ENCODE data around the gene CA7.

CA7 gene

DNA sequence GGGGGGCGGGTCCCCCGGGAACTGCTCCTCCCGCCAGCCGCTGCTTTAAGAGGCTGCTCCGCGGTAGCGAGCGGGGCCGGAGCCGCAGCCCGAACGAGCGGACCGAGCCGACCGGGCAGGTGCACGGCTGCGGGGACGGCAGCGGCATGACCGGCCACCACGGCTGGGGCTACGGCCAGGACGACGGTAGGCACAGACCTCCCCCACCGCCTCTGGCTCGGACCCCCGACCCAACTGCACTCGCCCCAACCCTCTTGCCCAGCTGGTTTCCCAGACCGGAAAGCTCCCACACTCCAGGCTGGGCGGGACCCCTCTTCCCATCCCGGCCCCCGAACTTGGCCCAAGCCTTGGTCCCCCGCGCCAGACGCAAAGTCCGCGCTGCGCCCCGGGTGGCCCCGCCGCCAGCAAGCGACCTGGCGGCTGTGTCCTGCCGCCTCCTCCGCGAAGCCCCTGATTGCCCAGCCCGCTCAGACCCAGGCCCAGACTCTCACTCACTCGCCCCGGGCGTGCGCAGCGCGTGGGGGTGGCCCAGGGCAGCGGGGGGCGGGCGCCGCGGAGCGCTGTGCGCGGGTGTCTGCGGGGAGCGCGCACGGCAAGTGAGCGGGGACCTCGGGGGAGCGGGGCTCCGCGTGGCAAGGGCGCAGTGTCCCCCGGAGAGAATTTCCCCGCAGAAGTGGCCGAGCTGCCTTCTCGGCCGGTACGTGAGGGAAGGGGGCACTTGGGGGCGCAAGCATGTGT is at the start of gene CA7:
CA7 (plus strand) TSS at position 73 of the 738 bp plus-strand sequence; CDS start at position 147, 74 bp downstream.
- H3K27me3 ChIP-seq (ENCODE audit: control insufficient read depth in 2 of 2, insufficient read depth in 2 of 2, low read length in 2 of 2), result peaks cover 9 to 19% of the 10 kb centered on the region in 2 donors
- no peaks in the 10 kb centered on the region for H3K36me3 ChIP-seq (ENCODE audit: control insufficient read depth in 2 of 2, insufficient read depth in 2 of 2, low read length in 2 of 2)
- peak within 1 kb of the TSS in 1 of 2 donors; percentile 54 for H3K9ac ChIP-seq (ENCODE audit: low read depth in 1 of 2, low read length in 2 of 2)
- no peak within 1 kb of the TSS for H3K27ac ChIP-seq (ENCODE audit: low read depth in 2 of 2, low read length in 2 of 2)
- H3K4me1 ChIP-seq (ENCODE audit: control insufficient read depth in 2 of 2, insufficient read depth in 2 of 2, low read length in 2 of 2), result peaks cover 4 to 12% of the 10 kb centered on the region in 2 donors
- no peaks in the 10 kb centered on the region for H3K9me3 ChIP-seq (ENCODE audit: control insufficient read depth in 2 of 2, low read length in 2 of 2)
- H3K4me3 ChIP-seq (ENCODE audit: low read length in 2 of 2), result peak within 1 kb of the TSS; percentile 50 to 55

DNA sequence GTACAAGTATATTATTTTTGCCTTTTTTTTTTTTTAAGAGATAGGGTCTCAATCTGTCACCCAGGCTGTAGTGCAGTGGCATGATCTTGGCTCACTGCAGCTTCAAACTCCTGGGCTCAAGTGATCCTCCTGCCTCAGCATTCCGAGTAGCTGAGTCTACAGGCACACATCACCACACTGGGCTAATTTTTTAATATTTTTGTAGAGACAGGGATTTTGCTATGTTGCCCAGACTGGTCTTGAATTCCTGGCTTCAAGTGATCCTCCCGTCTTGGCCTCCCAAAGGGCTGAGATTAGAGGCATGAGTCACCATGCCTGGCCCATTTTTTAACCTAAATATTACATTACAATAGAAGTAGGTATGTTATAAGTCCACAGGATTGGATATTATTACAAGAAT is 46.1 kb upstream of the CA7 start:
- no peak overlapping the region for H3K4me3 ChIP-seq (ENCODE audit: low read length in 2 of 2)

DNA sequence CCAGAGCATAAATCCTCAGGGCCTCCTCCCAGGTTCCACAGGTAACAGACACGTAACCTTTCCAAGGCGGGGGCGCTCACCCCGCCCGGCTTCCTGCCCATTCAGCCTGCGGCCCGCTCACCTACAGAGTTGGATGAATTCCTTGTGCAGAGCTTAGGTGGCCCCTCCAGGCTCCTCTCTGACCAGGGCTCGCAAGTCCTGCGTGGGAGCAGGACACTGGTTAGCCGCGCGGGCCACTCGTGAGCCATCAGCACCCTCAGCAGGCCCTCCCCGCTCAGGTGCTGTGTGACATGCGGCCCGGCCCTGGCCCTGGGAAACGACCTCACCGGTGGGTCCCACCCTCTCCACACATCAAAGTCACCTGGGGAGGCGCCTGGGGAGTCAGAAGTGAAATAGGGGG is 43.4 kb upstream of the CA7 start:
- Histone ChIP-seq H3K27me3 (ENCODE audit: control insufficient read depth in 2 of 2, insufficient read depth in 2 of 2, low read length in 2 of 2) (no peaks in the 10 kb centered on the region), H3K27ac (ENCODE audit: low read depth in 2 of 2, low read length in 2 of 2) (no peak overlapping the region), H3K4me1 (ENCODE audit: control insufficient read depth in 2 of 2, insufficient read depth in 2 of 2, low read length in 2 of 2) (no peaks in the 10 kb centered on the region), H3K36me3 (ENCODE audit: control insufficient read depth in 2 of 2, insufficient read depth in 2 of 2, low read length in 2 of 2) (peaks cover 21 to 26% of the 10 kb centered on the region in 2 donors), H3K9ac (ENCODE audit: low read depth in 1 of 2, low read length in 2 of 2) (no peak overlapping the region), H3K4me3 (ENCODE audit: low read length in 2 of 2) (no peak overlapping the region), H3K9me3 (ENCODE audit: control insufficient read depth in 2 of 2, low read length in 2 of 2) (no peaks in the 10 kb centered on the region)

More for the DNA sequence above, 46.1 kb upstream of the CA7 start:
- no peak overlapping the region for H3K9ac ChIP-seq (ENCODE audit: low read depth in 1 of 2, low read length in 2 of 2)
- no peak overlapping the region for H3K27ac ChIP-seq (ENCODE audit: low read depth in 2 of 2, low read length in 2 of 2)
- H3K9me3 ChIP-seq (ENCODE audit: control insufficient read depth in 2 of 2, low read length in 2 of 2), result no peaks in the 10 kb centered on the region
- no peaks in the 10 kb centered on the region for H3K4me1 ChIP-seq (ENCODE audit: control insufficient read depth in 2 of 2, insufficient read depth in 2 of 2, low read length in 2 of 2)
- peaks cover 5 to 6% of the 10 kb centered on the region in 2 donors for H3K36me3 ChIP-seq (ENCODE audit: control insufficient read depth in 2 of 2, insufficient read depth in 2 of 2, low read length in 2 of 2)
- no peaks in the 10 kb centered on the region for H3K27me3 ChIP-seq (ENCODE audit: control insufficient read depth in 2 of 2, insufficient read depth in 2 of 2, low read length in 2 of 2)

DNA sequence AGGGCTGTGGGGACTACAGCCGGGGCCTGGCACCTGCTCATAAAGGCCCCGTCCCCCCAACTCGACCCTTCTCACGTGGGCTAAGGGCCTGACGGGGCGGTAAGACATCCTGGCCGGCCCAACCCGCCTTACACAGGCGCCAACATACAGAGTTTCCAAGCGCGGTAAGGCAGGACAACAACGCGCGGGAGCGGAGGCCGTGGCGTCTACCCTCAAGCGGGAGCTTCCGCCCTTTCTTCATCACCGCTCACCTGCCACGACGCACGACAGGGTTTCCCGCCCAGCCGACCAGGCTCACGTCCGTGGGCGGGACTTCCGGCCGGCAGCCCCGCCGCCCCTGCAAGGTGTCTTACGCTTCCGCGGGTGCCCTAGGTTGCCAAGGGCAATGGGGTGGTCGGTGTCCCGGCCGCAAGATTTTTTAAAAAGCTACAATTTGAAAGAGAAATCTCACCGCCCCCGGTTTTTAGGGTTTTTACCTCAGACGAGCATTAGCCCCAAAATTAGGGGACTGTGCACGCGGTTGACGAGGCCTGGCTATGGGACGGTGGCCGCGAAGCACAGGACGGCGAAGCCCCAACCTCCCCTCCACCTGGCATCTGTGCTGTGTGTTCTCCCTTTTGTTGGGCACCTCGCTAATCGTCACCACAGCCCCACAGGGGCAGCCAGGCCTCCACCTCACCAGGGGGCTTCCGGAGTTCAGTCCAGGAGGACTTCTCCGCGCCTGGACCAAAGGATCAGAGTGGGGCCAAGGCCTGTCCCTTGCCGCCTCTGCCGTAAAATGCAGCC is 42.7 kb upstream of the CA7 start, which contains the start of gene TERB1:
TERB1 (minus strand) TSS at position 265 of the 786 bp plus-strand sequence. CDS start 4,786 bp downstream, outside the sequence.
- Histone ChIP-seq H3K9me3 (ENCODE audit: control insufficient read depth in 2 of 2, low read length in 2 of 2) (no peaks in the 10 kb centered on the region), H3K27ac (ENCODE audit: low read depth in 2 of 2, low read length in 2 of 2) (no peak within 1 kb of the TSS), H3K27me3 (ENCODE audit: control insufficient read depth in 2 of 2, insufficient read depth in 2 of 2, low read length in 2 of 2) (no peaks in the 10 kb centered on the region), H3K9ac (ENCODE audit: low read depth in 1 of 2, low read length in 2 of 2) (no peak within 1 kb of the TSS), H3K4me1 (ENCODE audit: control insufficient read depth in 2 of 2, insufficient read depth in 2 of 2, low read length in 2 of 2) (no peaks in the 10 kb centered on the region), H3K4me3 (ENCODE audit: low read length in 2 of 2) (no peak within 1 kb of the TSS), H3K36me3 (ENCODE audit: control insufficient read depth in 2 of 2, insufficient read depth in 2 of 2, low read length in 2 of 2) (peaks cover 21 to 32% of the 10 kb centered on the region in 2 donors)

DNA sequence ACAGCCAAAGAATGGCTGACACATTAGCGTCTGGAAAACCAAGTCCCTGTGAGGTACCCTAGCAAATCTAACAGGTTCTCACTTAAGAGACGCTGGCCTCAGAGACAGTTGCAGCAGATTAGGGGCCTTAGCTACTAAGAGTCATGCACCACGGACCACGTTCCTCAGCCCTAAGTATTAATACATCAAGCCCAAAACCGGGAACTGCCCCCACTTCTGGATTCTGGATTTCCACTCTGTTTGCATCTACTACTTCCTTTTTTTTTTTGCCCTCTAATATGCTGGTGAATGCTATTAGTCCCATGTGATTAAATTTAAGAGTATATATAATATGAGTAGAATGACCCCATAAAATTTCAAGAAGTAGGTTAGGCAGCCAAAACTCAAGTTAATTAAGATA is 42.1 kb upstream of the CA7 start:
- H3K4me1 ChIP-seq (ENCODE audit: control insufficient read depth in 2 of 2, insufficient read depth in 2 of 2, low read length in 2 of 2), result no peaks in the 10 kb centered on the region
- no peaks in the 10 kb centered on the region for H3K9me3 ChIP-seq (ENCODE audit: control insufficient read depth in 2 of 2, low read length in 2 of 2)
- peaks cover 21 to 37% of the 10 kb centered on the region in 2 donors for H3K36me3 ChIP-seq (ENCODE audit: control insufficient read depth in 2 of 2, insufficient read depth in 2 of 2, low read length in 2 of 2)
- H3K4me3 ChIP-seq (ENCODE audit: low read length in 2 of 2), result no peak overlapping the region
- H3K27me3 ChIP-seq (ENCODE audit: control insufficient read depth in 2 of 2, insufficient read depth in 2 of 2, low read length in 2 of 2), result no peaks in the 10 kb centered on the region
- no peak overlapping the region for H3K27ac ChIP-seq (ENCODE audit: low read depth in 2 of 2, low read length in 2 of 2)
- H3K9ac ChIP-seq (ENCODE audit: low read depth in 1 of 2, low read length in 2 of 2), result no peak overlapping the region

DNA sequence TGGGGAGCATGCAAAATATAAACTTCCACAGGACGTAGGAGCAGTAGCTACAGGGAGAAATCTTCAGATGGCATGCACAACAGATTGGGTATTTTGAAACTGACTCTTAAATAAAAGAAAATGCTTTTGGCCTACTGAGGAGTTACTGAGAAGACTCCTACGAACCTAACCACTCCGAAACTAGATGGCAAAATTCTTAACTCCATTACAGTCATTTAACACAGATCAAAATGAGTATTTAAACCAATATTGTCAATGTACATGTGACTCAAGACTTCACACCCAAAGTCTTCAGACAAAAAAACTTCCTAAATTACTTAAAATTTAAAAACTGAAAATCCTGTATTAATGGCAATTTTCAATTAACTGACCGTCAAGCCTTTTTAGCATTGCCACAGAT is 34.4 kb upstream of the CA7 start:
- no peak overlapping the region for H3K4me3 ChIP-seq (ENCODE audit: low read length in 2 of 2)
- H3K9ac ChIP-seq (ENCODE audit: low read depth in 1 of 2, low read length in 2 of 2), result no peak overlapping the region
- H3K27ac ChIP-seq (ENCODE audit: low read depth in 2 of 2, low read length in 2 of 2), result no peak overlapping the region
- H3K4me1 ChIP-seq (ENCODE audit: control insufficient read depth in 2 of 2, insufficient read depth in 2 of 2, low read length in 2 of 2), result no peaks in the 10 kb centered on the region
- H3K27me3 ChIP-seq (ENCODE audit: control insufficient read depth in 2 of 2, insufficient read depth in 2 of 2, low read length in 2 of 2), result no peaks in the 10 kb centered on the region
- H3K36me3 ChIP-seq (ENCODE audit: control insufficient read depth in 2 of 2, insufficient read depth in 2 of 2, low read length in 2 of 2), result peaks cover 34 to 68% of the 10 kb centered on the region in 2 donors
- no peaks in the 10 kb centered on the region for H3K9me3 ChIP-seq (ENCODE audit: control insufficient read depth in 2 of 2, low read length in 2 of 2)

DNA sequence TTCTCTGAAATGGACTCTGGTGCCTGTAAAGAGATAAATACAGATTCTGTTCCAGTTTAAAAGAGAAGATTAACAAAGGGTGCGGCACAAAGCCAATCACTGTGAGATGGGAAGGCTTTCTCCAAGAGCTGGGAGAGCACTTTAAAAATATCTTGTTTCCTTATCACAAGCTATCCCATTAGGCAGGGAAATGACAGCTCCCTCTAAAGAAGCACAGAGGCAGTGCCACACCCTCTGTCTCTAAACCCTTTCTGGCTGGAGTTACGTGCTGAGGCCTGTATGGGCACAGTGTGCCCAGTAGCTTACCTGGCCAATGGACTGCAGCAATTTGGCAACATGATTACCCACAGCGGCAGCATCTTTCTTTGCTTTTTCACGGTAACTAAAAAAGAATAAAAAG is 33.8 kb upstream of the CA7 start:
- H3K9ac ChIP-seq (ENCODE audit: low read depth in 1 of 2, low read length in 2 of 2), result no peak overlapping the region
- H3K4me3 ChIP-seq (ENCODE audit: low read length in 2 of 2), result no peak overlapping the region
- no peaks in the 10 kb centered on the region for H3K4me1 ChIP-seq (ENCODE audit: control insufficient read depth in 2 of 2, insufficient read depth in 2 of 2, low read length in 2 of 2)
- H3K9me3 ChIP-seq (ENCODE audit: control insufficient read depth in 2 of 2, low read length in 2 of 2), result no peaks in the 10 kb centered on the region
- no peaks in the 10 kb centered on the region for H3K27me3 ChIP-seq (ENCODE audit: control insufficient read depth in 2 of 2, insufficient read depth in 2 of 2, low read length in 2 of 2)
- H3K27ac ChIP-seq (ENCODE audit: low read depth in 2 of 2, low read length in 2 of 2), result no peak overlapping the region
- H3K36me3 ChIP-seq (ENCODE audit: control insufficient read depth in 2 of 2, insufficient read depth in 2 of 2, low read length in 2 of 2), result peaks cover 28 to 65% of the 10 kb centered on the region in 2 donors

DNA sequence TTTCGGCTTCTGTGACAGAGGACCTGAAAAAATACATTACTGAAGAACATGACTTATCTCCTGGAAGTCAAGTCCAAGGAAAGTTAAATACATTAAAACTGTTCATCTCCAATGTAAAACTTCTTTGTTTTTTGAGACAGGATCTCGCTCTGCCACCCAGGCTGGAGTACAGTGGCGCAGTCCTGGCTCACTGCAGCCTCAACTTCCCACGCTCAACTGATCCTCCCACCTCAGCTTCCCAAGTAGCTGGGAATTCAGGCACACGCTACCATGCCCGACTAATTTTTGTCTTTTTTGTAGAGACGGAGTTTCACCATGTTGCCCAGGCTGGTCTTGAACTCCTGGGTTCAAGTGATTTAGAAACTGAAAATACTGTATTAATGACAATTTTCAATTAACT is 33.2 kb upstream of the CA7 start:
- Histone ChIP-seq H3K4me3 (ENCODE audit: low read length in 2 of 2) (no peak overlapping the region), H3K4me1 (ENCODE audit: control insufficient read depth in 2 of 2, insufficient read depth in 2 of 2, low read length in 2 of 2) (no peaks in the 10 kb centered on the region), H3K27ac (ENCODE audit: low read depth in 2 of 2, low read length in 2 of 2) (no peak overlapping the region), H3K9me3 (ENCODE audit: control insufficient read depth in 2 of 2, low read length in 2 of 2) (no peaks in the 10 kb centered on the region), H3K36me3 (ENCODE audit: control insufficient read depth in 2 of 2, insufficient read depth in 2 of 2, low read length in 2 of 2) (peaks cover 24 to 63% of the 10 kb centered on the region in 2 donors), H3K27me3 (ENCODE audit: control insufficient read depth in 2 of 2, insufficient read depth in 2 of 2, low read length in 2 of 2) (no peaks in the 10 kb centered on the region), H3K9ac (ENCODE audit: low read depth in 1 of 2, low read length in 2 of 2) (no peak overlapping the region)

DNA sequence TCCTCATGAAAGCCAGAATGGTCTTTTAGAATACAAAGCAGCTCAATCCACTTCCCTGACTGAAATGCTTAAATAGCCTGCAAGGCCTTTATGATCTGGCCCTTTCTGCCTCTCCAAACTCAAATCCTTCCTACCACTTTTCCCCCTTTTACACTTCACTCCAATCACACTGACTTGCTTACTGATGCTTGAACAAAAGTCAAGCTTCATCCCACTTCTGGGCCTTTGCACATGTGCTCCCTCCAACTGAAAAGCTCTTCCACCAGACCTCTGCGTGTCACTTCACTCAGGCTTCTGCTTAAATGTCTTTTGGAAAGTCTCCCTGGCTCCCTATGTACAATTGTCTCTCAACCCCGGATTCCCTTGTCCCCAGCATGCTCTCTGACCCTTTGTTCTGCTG is 29.5 kb upstream of the CA7 start:
- Histone ChIP-seq H3K4me3 (ENCODE audit: low read length in 2 of 2) (no peak overlapping the region), H3K4me1 (ENCODE audit: control insufficient read depth in 2 of 2, insufficient read depth in 2 of 2, low read length in 2 of 2) (no peaks in the 10 kb centered on the region), H3K27ac (ENCODE audit: low read depth in 2 of 2, low read length in 2 of 2) (no peak overlapping the region), H3K9me3 (ENCODE audit: control insufficient read depth in 2 of 2, low read length in 2 of 2) (no peaks in the 10 kb centered on the region), H3K27me3 (ENCODE audit: control insufficient read depth in 2 of 2, insufficient read depth in 2 of 2, low read length in 2 of 2) (no peaks in the 10 kb centered on the region), H3K36me3 (ENCODE audit: control insufficient read depth in 2 of 2, insufficient read depth in 2 of 2, low read length in 2 of 2) (peaks cover 41 to 46% of the 10 kb centered on the region in 2 donors), H3K9ac (ENCODE audit: low read depth in 1 of 2, low read length in 2 of 2) (no peak overlapping the region)

DNA sequence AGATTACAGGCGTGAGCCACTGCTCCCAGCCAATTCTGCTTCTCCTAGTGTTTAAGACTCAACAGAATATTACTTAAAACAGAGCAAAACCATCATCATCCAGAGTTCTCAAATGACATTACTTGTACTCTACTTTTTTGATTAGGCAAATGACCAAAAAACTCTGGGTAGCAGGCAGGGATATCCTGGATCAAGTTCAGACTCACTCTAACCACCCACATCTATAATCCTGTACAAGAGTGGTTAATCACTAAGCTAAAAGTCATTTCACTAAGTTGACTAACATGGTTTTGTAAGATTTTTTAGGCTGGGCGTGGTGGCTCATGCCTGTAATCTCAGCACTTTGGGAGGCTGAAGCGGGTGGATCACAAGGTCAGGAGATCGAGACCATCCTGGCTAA is 20.2 kb upstream of the CA7 start:
- peaks cover 34 to 40% of the 10 kb centered on the region in 2 donors for H3K36me3 ChIP-seq (ENCODE audit: control insufficient read depth in 2 of 2, insufficient read depth in 2 of 2, low read length in 2 of 2)
- no peaks in the 10 kb centered on the region for H3K4me1 ChIP-seq (ENCODE audit: control insufficient read depth in 2 of 2, insufficient read depth in 2 of 2, low read length in 2 of 2)
- no peaks in the 10 kb centered on the region for H3K9me3 ChIP-seq (ENCODE audit: control insufficient read depth in 2 of 2, low read length in 2 of 2)
- no peaks in the 10 kb centered on the region for H3K27me3 ChIP-seq (ENCODE audit: control insufficient read depth in 2 of 2, insufficient read depth in 2 of 2, low read length in 2 of 2)
- H3K4me3 ChIP-seq (ENCODE audit: low read length in 2 of 2), result no peak overlapping the region
- no peak overlapping the region for H3K9ac ChIP-seq (ENCODE audit: low read depth in 1 of 2, low read length in 2 of 2)
- no peak overlapping the region for H3K27ac ChIP-seq (ENCODE audit: low read depth in 2 of 2, low read length in 2 of 2)
